Bladder microvascular endothelial cell (primary cell): ENCODE data around the gene TCOF1. TPM values are rescaled to one million over a fixed set of nuclear protein-coding genes. Genes with fewer than 3 reads are reported as not detected.

Source experiments
- total RNA-seq: library from RNA; depleted of rRNA; stranded (reverse); fragments of >200 nt; gene quantifications from 2 replicates; pipeline ENCODE4 v1.2.3, GENCODE V29; 2014

TCOF1 gene
- total RNA-seq: 10.7 and 22.2 TPM in 2 replicates

GRCh38 chr5:150357326-150358260, at the start of gene TCOF1:
TSS of gene TCOF1 (plus strand) at chr5:150357697. CDS start at chr5:150357747, 50 bp downstream.

GRCh38 chr5:150412319-150413175, 55.0 kb downstream of the TCOF1 start, which contains the start of gene CD74:
TSS of gene CD74 (minus strand) at chr5:150412910. CDS start at chr5:150412749, 161 bp downstream.

Other genes starting within 250 kb of the TCOF1 start
- gene PDGFRB, start 201.9 kb upstream of the TCOF1 start, total RNA-seq: 2.6 and 8.9 TPM in 2 replicates
- not detected in 2 replicates for gene CDX1, start 190.9 kb upstream of the TCOF1 start, total RNA-seq
- gene SLC6A7, start 167.6 kb upstream of the TCOF1 start, total RNA-seq: not detected in 2 replicates
- gene CAMK2A, start 67.9 kb upstream of the TCOF1 start, total RNA-seq: not detected in 2 replicates
- 0.16 and 0.63 TPM in 2 replicates for gene ARSI, start 54.8 kb upstream of the TCOF1 start, total RNA-seq
- gene CD74, start 55.2 kb downstream of the TCOF1 start, total RNA-seq: 5.7 and 10.7 TPM in 2 replicates
- gene RPS14, start 92.0 kb downstream of the TCOF1 start, total RNA-seq: 1,844 and 3,563 TPM in 2 replicates
- 33.5 and 57.0 TPM in 2 replicates for gene NDST1, start 150.4 kb downstream of the TCOF1 start, total RNA-seq